GM21515 (cell line): ENCODE data around the gene RORC.
"Not testable (repeated sequence)": the region's sequence is repeated elsewhere in the genome, so short reads cannot be mapped to it uniquely, and the experiment has no call there.

Experiments used
- ATAC-seq: cut with Tn5 transposase; IDR thresholded peaks from one replicate; pipeline ENCODE4 v1.9.1; 2021; ENCODE audit not compliant: unreplicated experiment

Gene RORC

GRCh38 chr1:151776665-151777062, 54.9 kb downstream of the RORC start:
- ATAC-seq, result no peak

GRCh38 chr1:151775894-151776664, 55.5 kb downstream of the RORC start:
- no peak for ATAC-seq

GRCh38 chr1:151774256-151774922, 57.2 kb downstream of the RORC start:
- ATAC-seq, result no peak

- ATAC-seq, result no peak
Observed at GRCh38 chr1:151773702-151774101, 57.9 kb downstream of the RORC start.

GRCh38 chr1:151769270-151769669, 62.3 kb downstream of the RORC start:
- not testable (repeated sequence) for ATAC-seq

- ATAC-seq, result not testable (repeated sequence)
Observed at GRCh38 chr1:151768351-151769066, 63.1 kb downstream of the RORC start.

- no peak for ATAC-seq
Observed at GRCh38 chr1:151763990-151764389, 67.6 kb downstream of the RORC start.

GRCh38 chr1:151762941-151763921, 68.4 kb downstream of the RORC start, which contains the start of gene MRPL9:
TSS of gene MRPL9 (minus strand) at chr1:151763496. CDS start at chr1:151763479, 17 bp downstream.
- ATAC-seq, result peak; percentile 88

- ATAC-seq, result no peak
Observed at GRCh38 chr1:151760597-151761385, 70.8 kb downstream of the RORC start.

- no peak for ATAC-seq
Observed at GRCh38 chr1:151759241-151759640, 72.4 kb downstream of the RORC start.

- ATAC-seq, result no peak
Observed at GRCh38 chr1:151756291-151756690, 75.3 kb downstream of the RORC start.
